HG02973 (cell line): ENCODE measurements around the gene RGS12.
"Not testable (repeated sequence)": the region's sequence is repeated elsewhere in the genome, so short reads cannot be mapped to it uniquely, and the experiment has no call there.

Experiments used
- ATAC-seq: cut with Tn5 transposase; IDR thresholded peaks from one replicate; pipeline ENCODE4 v1.9.1; 2021; ENCODE audit warnings: moderate library complexity; ENCODE audit not compliant: unreplicated experiment

RGS12 gene

GRCh38 chr4:3294401-3295241 lies 1.8 kb downstream of the RGS12 start:
- no peak for ATAC-seq

DNA sequence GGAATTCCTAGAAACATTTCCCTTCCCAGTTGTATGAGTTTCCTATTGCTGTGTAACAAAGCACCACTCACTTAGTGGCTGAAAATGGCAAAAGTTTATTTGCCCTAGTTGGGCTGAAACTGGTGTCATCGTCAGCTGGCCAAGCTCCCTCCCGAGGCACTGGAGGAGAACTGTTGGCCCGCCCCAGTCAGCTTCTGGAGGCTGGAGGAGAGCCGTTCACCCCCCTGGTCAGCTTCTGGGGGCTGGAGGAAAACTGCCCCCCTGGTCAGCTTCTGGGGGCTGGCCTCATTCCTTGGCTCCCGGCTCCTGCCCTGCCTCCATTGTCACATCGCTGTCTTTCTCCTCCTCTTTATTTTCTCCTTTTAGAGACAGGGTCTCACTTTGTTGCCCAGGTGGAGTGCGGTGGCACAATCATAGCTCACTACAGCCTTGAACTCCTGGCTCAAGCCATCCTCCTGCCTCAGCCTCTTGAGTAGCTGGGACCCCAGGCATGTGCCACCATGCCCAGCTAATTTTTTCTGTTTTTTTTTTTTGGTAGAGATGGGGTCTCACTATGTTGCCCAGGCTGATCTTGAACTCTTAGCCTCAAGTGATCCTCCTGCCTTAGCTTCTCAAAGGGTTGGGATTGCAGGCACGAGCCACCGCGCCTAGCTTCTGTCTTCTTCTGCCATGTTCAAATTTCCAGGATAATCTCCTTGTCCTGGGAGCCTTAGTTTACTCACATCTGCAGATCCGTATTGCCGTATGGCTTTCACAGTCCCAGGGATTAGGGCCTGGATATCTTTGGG lies 3.2 kb downstream of the RGS12 start:
- ATAC-seq: no peak

GRCh38 chr4:3296651-3297050 lies 3.8 kb downstream of the RGS12 start:
- ATAC-seq: no peak

- no peak for ATAC-seq
These were observed 4.4 kb downstream of the RGS12 start for GRCh38 chr4:3297066-3297859.

- ATAC-seq: no peak
These were observed 6.5 kb downstream of the RGS12 start for GRCh38 chr4:3299122-3299975.

- no peak for ATAC-seq
These were observed 7.3 kb downstream of the RGS12 start for GRCh38 chr4:3299976-3300671.

DNA sequence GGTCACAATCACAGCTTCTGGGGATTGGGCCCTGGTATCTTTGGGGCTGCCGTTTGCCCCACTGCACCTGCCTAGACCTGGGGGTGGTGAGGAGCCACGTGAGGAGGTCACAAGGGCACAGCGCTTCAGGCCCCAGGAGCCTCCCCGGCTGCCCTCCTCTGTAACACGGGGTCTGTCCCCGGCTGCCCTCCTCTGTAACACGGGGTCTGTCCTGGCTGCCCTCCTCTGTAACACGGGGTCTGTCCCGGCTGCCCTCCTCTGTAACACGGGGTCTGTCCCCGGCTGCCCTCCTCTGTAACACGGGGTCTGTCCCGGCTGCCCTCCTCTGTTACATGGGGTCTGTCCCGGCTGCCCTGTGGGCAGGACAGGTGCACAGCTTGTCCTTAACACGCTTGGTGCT lies 8.1 kb downstream of the RGS12 start:
- ATAC-seq: not testable (repeated sequence)

- no peak for ATAC-seq
These were observed 8.8 kb downstream of the RGS12 start for GRCh38 chr4:3301450-3302172.

- no peak for ATAC-seq
These were observed 9.5 kb downstream of the RGS12 start for GRCh38 chr4:3302173-3302785.

DNA sequence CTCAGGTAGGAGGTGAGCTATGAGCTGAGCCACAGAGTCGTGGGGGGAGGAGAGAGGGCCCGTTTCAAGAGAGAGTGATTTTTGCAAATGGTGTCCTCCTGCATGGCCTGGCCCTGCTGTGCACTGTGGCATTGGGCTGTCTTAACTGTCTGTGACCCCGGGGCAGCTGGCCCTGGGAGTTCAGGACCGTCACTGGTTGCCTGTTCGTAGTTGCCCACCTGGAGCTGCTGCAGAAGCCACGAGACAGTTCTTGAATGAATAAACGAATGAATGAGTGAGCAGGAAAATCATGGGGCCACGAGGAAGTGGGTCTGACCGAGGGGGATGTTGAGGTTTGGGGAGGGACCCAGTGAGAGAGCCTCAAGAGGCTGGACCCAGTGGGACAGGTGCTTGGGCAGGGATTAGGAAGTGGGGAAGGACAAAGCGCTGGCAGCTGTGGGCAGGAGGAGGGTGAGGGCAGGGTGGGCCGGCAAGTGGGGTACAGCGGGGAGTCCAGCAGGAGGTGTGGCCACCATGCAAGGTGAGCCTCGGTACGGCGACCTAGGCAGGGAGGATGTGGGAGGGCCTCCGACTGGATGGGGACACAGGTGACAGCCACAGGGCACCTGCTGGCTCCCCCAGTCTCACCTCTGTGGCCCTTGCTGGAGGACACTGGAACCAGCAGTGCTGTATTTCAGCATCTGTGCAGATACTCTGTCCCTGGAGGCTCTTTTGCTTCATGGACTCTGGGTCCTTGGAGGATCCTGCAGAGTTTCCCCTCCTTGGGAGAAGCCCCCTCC lies 10.2 kb downstream of the RGS12 start:
- ATAC-seq: no peak

- no peak for ATAC-seq
These were observed 10.7 kb downstream of the RGS12 start for GRCh38 chr4:3303565-3303824.

GRCh38 chr4:3303923-3304710 lies 11.3 kb downstream of the RGS12 start:
- ATAC-seq: no peak

DNA sequence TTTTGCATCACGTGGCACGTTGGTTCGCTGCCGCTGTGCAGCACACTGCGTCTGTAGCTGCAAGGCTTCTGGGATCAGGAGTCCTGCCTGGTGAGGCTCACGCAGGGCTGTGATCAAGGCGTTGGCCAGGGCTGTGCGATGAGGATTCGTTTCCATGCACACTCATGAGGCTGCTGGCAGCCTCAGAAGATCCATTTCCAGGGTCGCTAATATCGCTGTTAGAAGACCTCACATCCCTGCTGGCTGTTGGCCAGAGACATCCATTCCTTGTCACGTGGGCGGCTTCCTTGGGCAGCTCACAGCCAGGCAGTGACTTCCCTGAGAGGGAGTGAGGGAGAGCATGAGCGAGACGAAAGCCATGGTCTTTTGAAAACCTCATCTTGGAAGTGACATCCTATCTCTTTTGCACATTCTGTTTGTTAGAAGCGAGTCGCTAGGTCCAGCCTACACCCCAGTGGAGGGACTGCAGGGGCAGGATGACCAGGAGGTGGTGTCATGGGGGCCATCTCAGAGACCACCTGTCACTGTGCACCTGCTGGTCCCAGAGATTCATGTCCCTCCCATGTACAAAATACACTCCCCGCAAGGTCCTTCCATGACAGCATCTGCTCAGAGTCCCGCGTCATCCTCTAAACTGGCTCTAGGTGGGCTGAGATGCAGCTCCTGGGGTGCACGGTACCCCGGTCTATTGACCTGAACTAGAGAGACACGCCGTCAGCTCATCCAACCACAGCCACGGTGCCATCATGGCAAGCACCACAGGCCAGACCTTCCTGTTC lies 12.2 kb downstream of the RGS12 start:
- no peak for ATAC-seq

GRCh38 chr4:3305610-3306371 lies 13.0 kb downstream of the RGS12 start:
- no peak for ATAC-seq

- ATAC-seq: no peak
These were observed 13.6 kb downstream of the RGS12 start for GRCh38 chr4:3306450-3306849.

- ATAC-seq: no peak
These were observed 14.2 kb downstream of the RGS12 start for GRCh38 chr4:3307060-3307459.
